BLaER1 treated with 17β-estradiol and CSF1 and Interleukin-3, amounts not matched to agents 10 nM and 100 nM (cell line): ENCODE results near the gene THAP11.
A peak's percentile ranks its signal among the peaks of the same experiment; 100 is the strongest.

Experiments used
- H3K27ac ChIP-seq, 11 experiments: shearing (Covaris generic); formaldehyde crosslinking; 2 replicates each; pipeline ENCODE4 v1.8.1; 2022
- H3K27me3 ChIP-seq, 11 experiments: shearing (Covaris generic); formaldehyde crosslinking; 2 replicates each; pipeline ENCODE4 v1.8.1; 2022
- H3K36me3 ChIP-seq, 11 experiments: shearing (Covaris generic); formaldehyde crosslinking; 2 replicates each; pipeline ENCODE4 v1.8.1; 2022
- H3K4me1 ChIP-seq, 10 experiments: shearing (Covaris generic); formaldehyde crosslinking; 2 replicates each; pipeline ENCODE4 v1.8.1; 2022
- H3K4me2 ChIP-seq, 11 experiments: shearing (Covaris generic); formaldehyde crosslinking; 2 replicates each; pipeline ENCODE4 v1.8.1; 2022
- H3K4me3 ChIP-seq, 10 experiments: shearing (Covaris generic); formaldehyde crosslinking; 2 replicates each; pipeline ENCODE4 v1.8.1; 2022
- H3K9ac ChIP-seq, 11 experiments: shearing (Covaris generic); formaldehyde crosslinking; 2 replicates each; pipeline ENCODE4 v1.8.1; 2022
- H3K9me3 ChIP-seq, 11 experiments: shearing (Covaris generic); formaldehyde crosslinking; replicated peaks in 1 of 11; 2 replicates each; pipeline ENCODE4 v1.8.1; 2022
- H4K20me1 ChIP-seq, 11 experiments: shearing (Covaris generic); formaldehyde crosslinking; 2 replicates each; pipeline ENCODE4 v1.8.1; 2022
- Cebpa-rat ChIP-seq, 11 experiments: shearing (Covaris generic); IDR thresholded peaks; 2 replicates each; pipeline ENCODE4 v1.8.1; 2022

Gene THAP11

GRCh38 chr16:67841816-67842508, at the start of gene THAP11:
TSS of gene THAP11 (plus strand) at chr16:67842320. CDS start at chr16:67842555, 235 bp downstream.
- Histone ChIP-seq H3K4me2 (peak within 1 kb of the TSS; percentile 90 to 100 (median 98)), H3K27ac (peak within 1 kb of the TSS; percentile 82 to 94 (median 89)), H3K9ac (peak within 1 kb of the TSS; percentile 83 to 99 (median 93)), H3K9me3 (no peaks in the 10 kb centered on the region), H3K4me3 (peak within 1 kb of the TSS; percentile 55 to 98 (median 76)), H3K27me3 (no peaks in the 10 kb centered on the region), H4K20me1 (peaks cover 11 to 36% (median 22%) of the 10 kb centered on the region in 11 experiments; a peak in 18 of 22 replicates), H3K36me3 (no peaks in the 10 kb centered on the region), H3K4me1 (peaks cover 32 to 41% (median 38%) of the 10 kb centered on the region in 10 experiments)
- no peak for TF ChIP-seq Cebpa-rat (IDR thresholded peaks at IDR 0.05)

GRCh38 chr16:67796099-67796718, 45.9 kb upstream of the THAP11 start:
- no peak overlapping the region for H3K9ac ChIP-seq
- no peak overlapping the region for H3K27ac ChIP-seq

GRCh38 chr16:67800338-67800926, 41.7 kb upstream of the THAP11 start:
- Histone ChIP-seq H3K9me3 (no peaks in the 10 kb centered on the region), H4K20me1 (peaks cover 52 to 75% (median 70%) of the 10 kb centered on the region in 11 experiments), H3K4me3 (no peak overlapping the region), H3K4me1 (peaks cover 53 to 59% (median 56%) of the 10 kb centered on the region in 10 experiments), H3K9ac (peak overlapping the region in 2 of 11 experiments; percentile 21 to 43; a peak in 4 of 22 replicates), H3K4me2 (peak overlapping the region; percentile 33 to 99 (median 86); a peak in 20 of 22 replicates), H3K27me3 (no peaks in the 10 kb centered on the region), H3K27ac (peak overlapping the region in 7 of 11 experiments; percentile 5 to 48 (median 30); a peak in 7 of 22 replicates), H3K36me3 (peaks cover 64 to 92% (median 82%) of the 10 kb centered on the region in 11 experiments)
- TF ChIP-seq Cebpa-rat (IDR thresholded peaks at IDR 0.05) = no peak

More at GRCh38 chr16:67796099-67796718, 45.9 kb upstream of the THAP11 start:
- TF ChIP-seq Cebpa-rat (IDR thresholded peaks at IDR 0.05) = no peak
- Histone ChIP-seq H3K4me1 (peaks cover 11 to 27% (median 18%) of the 10 kb centered on the region in 10 experiments), H4K20me1 (peaks cover 57 to 99% (median 86%) of the 10 kb centered on the region in 11 experiments), H3K36me3 (peaks cover 38 to 65% (median 58%) of the 10 kb centered on the region in 11 experiments), H3K27me3 (no peaks in the 10 kb centered on the region), H3K4me2 (no peak overlapping the region), H3K4me3 (no peak overlapping the region), H3K9me3 (no peaks in the 10 kb centered on the region)

- no peak for TF ChIP-seq Cebpa-rat (IDR thresholded peaks at IDR 0.05)
- Histone ChIP-seq H3K4me3 (no peak overlapping the region), H3K36me3 (peaks cover 64 to 90% (median 76%) of the 10 kb centered on the region in 11 experiments), H3K9me3 (no peaks in the 10 kb centered on the region), H4K20me1 (peaks cover 52 to 73% (median 68%) of the 10 kb centered on the region in 11 experiments), H3K27ac (no peak overlapping the region; a peak in 1 of 22 replicates), H3K4me1 (peaks cover 57 to 62% (median 58%) of the 10 kb centered on the region in 10 experiments), H3K9ac (peak overlapping the region in 1 of 11 experiments; percentile 21; a peak in 1 of 22 replicates), H3K4me2 (peak overlapping the region; percentile 72 to 99 (median 96)), H3K27me3 (no peaks in the 10 kb centered on the region)
Observed at GRCh38 chr16:67801241-67801640, 40.9 kb upstream of the THAP11 start.

- peaks cover 57 to 62% (median 58%) of the 10 kb centered on the region in 10 experiments for H3K4me1 ChIP-seq
- H3K36me3 ChIP-seq = peaks cover 59 to 83% (median 71%) of the 10 kb centered on the region in 11 experiments
- H3K9ac ChIP-seq = peak overlapping the region in 1 of 11 experiments; percentile 21; a peak in 1 of 22 replicates
- peaks cover 46 to 66% (median 61%) of the 10 kb centered on the region in 11 experiments for H4K20me1 ChIP-seq
- TF ChIP-seq Cebpa-rat (IDR thresholded peaks at IDR 0.05) = no peak
- H3K4me2 ChIP-seq = peak overlapping the region; percentile 72 to 99 (median 96)
- H3K4me3 ChIP-seq = no peak overlapping the region
- H3K27me3 ChIP-seq = no peaks in the 10 kb centered on the region
- H3K27ac ChIP-seq = peak overlapping the region in 1 of 11 experiments; percentile 10; a peak in 1 of 22 replicates
- no peaks in the 10 kb centered on the region for H3K9me3 ChIP-seq
Observed at GRCh38 chr16:67801883-67802282, 40.2 kb upstream of the THAP11 start.

GRCh38 chr16:67803894-67804293, 38.2 kb upstream of the THAP11 start:
- Histone ChIP-seq H3K4me1 (peaks cover 64 to 69% (median 67%) of the 10 kb centered on the region in 10 experiments), H3K36me3 (peaks cover 41 to 63% (median 52%) of the 10 kb centered on the region in 11 experiments), H3K27ac (peak overlapping the region in 3 of 11 experiments; percentile 78 to 88 (median 86); a peak in 5 of 22 replicates), H3K4me2 (peak overlapping the region; percentile 0 to 100 (median 98); a peak in 18 of 22 replicates), H3K9me3 (no peaks in the 10 kb centered on the region), H3K4me3 (peak overlapping the region in 2 of 10 experiments; percentile 87 to 99; a peak in 2 of 20 replicates), H3K27me3 (no peaks in the 10 kb centered on the region), H4K20me1 (peaks cover 28 to 46% (median 41%) of the 10 kb centered on the region in 11 experiments; a peak in 21 of 22 replicates), H3K9ac (peak overlapping the region in 3 of 11 experiments; percentile 92 to 97 (median 94); a peak in 4 of 22 replicates)
- TF ChIP-seq Cebpa-rat (IDR thresholded peaks at IDR 0.05) = no peak

GRCh38 chr16:67804853-67805542, 37.1 kb upstream of the THAP11 start:
- peak overlapping the region in 7 of 11 experiments; percentile 78 to 89 (median 84); a peak in 11 of 22 replicates for H3K27ac ChIP-seq

More at GRCh38 chr16:67804853-67805542, 37.1 kb upstream of the THAP11 start:
- Histone ChIP-seq H3K9me3 (no peaks in the 10 kb centered on the region), H3K27me3 (no peaks in the 10 kb centered on the region), H3K9ac (peak overlapping the region; percentile 85 to 97 (median 92); a peak in 21 of 22 replicates), H4K20me1 (peaks cover 23 to 39% (median 32%) of the 10 kb centered on the region in 11 experiments; a peak in 21 of 22 replicates), H3K36me3 (peaks cover 32 to 52% (median 41%) of the 10 kb centered on the region in 11 experiments), H3K4me2 (peak overlapping the region; percentile 94 to 100 (median 98)), H3K4me1 (peaks cover 63 to 67% (median 65%) of the 10 kb centered on the region in 10 experiments), H3K4me3 (peak overlapping the region; percentile 80 to 100 (median 92))
- no peak for TF ChIP-seq Cebpa-rat (IDR thresholded peaks at IDR 0.05)
